Amygdala (tissue), 56 donors: ENCODE results near the gene KMT2E.

Experiments used
- DNase-seq, 56 donors: peaks; one replicate each; lab custom pipeline; 2025; lab: John Stamatoyannopoulos, UW

KMT2E gene

GRCh38 chr7:105006367-105007136 lies 7.5 kb upstream of the KMT2E start:
- DNase-seq, result no peak

GRCh38 chr7:105007298-105007697 lies 6.7 kb upstream of the KMT2E start:
- no peak for DNase-seq

DNA sequence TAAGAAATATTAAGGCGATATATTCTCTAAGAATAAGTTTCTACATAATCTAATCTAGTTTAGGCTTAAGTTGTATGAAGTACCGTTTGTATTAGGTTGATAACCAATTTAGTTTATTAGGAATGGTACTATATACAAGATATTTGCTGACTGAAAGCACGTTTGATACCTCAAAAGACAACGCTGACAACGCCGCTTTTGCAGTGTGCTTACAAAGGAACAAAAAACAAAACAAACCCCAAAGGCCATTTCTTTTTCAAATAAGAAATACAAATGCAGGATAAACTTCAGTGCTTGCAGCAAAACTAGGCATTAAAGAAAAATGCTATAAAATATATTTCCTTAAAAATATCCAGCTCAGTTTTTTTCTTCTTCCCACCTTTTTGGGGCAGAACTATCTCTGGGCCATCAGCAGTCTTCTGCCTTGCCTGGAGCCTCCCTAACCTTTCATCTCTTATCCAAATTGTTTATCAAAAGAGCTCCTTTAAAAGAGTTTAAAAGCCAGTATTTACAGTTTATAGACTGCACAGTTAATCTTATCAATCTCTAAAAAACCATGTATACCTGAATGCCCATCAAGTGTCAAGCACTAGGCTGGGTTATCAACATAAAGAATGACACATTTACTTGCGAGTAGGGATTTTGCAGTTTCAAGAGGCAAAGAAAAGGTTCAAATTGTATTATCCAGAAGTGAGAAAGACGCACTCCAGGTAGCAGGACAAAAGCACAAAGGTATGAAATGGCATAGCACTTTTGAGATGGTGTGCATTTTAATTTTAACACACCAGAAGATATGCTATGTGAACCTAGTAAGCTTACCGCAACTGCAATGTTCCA lies 4.1 kb upstream of the KMT2E start:
- DNase-seq, result no peak

- no peak for DNase-seq
Observed at GRCh38 chr7:105010504-105011130, 3.4 kb upstream of the KMT2E start.

GRCh38 chr7:105011141-105011830 lies 2.7 kb upstream of the KMT2E start:
- no peak for DNase-seq

- DNase-seq, result peak in 2 of 56 donors; percentile 5 to 13
Observed at GRCh38 chr7:105011831-105012502, 2.0 kb upstream of the KMT2E start.

DNA sequence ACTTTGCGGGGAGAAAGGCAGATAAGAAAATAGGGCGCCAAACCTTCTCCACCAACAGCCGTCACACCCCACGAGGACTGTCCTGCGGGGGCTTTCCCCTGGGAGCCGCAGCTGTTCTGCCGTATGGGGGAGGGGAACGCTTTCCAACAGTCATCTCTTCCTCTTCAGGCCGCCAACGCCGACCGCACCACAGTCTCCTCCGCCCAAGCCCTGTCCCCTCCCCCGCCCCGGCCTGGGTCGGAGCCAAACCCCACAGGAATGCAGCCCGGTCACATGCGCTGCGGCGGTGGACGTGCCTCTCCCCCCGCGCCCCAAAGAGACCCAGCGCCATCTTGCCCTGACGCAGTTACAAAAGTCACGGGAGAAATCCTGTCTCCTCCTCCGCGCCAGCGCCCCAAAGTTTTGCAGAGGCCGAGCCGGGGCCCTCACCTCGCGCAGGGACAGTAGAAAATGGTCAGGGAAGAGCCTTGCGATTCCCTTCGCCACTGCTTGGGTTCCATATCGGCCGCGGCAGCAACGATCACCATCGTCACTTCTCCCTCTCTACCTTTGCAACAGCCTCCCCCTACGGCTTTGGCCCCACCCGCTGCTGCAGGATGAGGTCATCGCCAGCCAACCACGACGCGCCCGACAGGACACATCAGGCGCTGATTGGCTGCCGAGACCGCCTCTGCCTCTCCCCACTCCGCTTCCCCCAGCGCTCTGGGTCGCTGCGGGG lies 1.3 kb upstream of the KMT2E start:
- DNase-seq, result peak; percentile 89 to 100 (median 98)

DNA sequence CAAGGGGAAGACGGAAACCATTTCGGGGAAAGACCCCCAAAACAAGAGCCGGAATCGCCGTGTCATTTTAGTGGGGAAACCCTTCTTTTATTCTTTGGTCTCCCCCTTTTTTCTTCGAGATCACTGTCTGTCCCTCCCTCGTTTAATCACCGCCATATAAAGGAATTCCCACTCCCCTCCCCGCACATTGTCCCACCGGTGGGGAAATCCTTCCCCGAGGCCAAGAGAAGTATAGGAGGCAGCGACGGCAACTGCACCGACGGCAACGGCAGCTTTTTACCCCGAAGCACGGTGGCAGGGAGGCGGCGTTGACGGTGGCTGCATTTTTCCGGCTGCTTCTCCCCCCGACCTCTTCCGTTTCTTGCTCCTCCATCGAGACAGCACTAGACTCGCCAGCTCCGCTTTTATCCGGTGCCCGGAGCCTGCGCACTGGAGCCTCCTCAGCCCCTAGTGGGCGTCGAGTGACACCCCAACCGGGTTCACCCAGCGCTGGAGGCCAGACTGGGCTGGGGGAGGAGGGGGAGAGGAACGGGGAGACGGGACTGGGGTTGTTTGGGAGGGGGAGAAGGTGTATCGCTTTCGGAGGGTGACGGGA lies 687 bp upstream of the KMT2E start:
- DNase-seq, result peak; percentile 78 to 96 (median 92)

DNA sequence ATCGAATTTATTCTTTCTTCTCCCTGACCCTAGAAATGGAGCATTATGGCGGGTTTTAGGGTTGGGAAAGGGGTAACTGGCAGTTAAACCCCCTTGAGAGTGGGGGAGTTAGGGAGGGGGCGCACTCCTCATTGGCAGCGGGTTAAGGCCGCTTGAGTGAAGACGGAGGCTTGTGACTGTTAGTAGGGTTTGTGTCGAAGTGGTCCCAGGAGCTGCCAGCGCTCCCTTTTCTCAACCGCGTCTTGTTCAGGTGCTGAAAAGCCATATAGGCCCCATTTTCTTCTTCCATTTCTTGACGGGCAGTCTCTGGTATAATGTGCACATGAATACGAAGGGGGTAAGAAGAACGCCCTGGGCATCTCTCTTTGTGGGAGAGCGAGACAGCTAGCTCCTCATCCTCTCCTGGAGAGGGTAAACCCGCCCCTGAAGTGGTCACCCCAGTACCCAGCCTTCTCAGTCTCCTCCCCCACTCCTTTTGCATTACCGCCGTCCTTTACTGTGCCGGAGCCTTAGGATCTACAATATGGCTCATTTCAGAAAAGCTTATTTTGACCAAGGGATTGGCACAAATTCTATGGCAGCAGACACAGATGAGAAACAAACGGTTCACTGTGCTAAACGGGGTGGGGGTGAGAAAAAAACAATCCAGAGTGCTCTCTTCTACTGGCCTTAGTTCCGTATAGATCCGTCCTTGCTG lies 836 bp downstream of the KMT2E start:
- DNase-seq, result peak in 47 of 56 donors; percentile 13 to 82 (median 52)

DNA sequence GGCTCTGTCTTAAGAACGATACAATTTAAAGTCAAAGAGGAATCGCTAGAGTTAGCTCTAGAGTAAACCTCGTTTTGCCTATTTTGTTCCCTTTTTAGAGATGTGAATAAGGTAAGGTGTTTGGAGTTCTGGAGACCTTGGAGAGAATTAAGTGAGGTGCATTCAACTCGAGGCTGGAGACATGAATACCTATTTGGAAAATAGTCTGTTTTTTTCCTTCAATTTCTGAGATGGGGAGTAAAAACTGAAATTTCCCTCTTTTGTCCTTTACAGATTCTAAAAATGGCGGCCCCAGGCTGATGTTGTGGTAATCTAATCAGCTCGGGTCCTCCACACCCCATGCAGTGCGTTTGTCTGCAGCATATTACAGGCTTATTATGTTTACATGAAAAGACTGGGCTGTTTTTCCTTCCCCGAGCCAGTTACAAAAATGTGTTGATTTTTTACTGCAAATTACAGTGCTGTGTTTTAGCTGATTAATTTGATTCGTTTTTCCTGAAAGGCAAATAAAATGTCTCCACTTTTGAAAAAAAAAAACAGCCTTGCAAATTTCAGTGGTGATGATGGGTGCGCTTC lies 1.5 kb downstream of the KMT2E start:
- DNase-seq, result peak in 11 of 56 donors; percentile 3 to 42 (median 14)

DNA sequence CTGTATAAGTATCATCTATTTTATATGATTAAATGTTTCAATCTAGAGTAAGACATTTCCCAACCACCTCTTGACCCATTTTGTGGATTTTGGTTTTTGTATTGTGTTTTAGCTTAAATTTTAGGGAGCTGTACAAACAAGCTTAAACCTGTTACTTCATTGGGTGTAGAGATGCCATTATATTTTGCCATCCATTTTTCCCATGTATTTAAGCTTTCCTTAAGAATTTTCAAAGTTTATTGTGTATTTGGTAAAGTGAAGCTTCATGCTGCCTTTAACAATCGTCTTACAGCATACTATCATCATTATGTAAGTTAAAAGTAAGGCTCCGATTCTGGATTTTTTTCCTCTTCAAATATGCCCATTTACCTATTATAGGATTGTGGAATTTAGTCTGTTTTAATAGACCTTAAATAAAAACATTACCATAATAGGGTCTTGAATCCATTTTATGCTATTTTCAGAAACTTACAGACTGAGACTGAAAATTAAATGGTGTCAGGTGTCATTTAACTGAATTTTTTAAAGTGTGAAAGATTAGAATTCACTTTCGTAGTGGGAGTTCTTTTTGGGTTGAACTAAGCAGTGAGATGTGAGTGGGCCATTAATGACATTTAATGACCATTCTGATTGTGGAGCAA lies 2.2 kb downstream of the KMT2E start:
- no peak for DNase-seq

DNA sequence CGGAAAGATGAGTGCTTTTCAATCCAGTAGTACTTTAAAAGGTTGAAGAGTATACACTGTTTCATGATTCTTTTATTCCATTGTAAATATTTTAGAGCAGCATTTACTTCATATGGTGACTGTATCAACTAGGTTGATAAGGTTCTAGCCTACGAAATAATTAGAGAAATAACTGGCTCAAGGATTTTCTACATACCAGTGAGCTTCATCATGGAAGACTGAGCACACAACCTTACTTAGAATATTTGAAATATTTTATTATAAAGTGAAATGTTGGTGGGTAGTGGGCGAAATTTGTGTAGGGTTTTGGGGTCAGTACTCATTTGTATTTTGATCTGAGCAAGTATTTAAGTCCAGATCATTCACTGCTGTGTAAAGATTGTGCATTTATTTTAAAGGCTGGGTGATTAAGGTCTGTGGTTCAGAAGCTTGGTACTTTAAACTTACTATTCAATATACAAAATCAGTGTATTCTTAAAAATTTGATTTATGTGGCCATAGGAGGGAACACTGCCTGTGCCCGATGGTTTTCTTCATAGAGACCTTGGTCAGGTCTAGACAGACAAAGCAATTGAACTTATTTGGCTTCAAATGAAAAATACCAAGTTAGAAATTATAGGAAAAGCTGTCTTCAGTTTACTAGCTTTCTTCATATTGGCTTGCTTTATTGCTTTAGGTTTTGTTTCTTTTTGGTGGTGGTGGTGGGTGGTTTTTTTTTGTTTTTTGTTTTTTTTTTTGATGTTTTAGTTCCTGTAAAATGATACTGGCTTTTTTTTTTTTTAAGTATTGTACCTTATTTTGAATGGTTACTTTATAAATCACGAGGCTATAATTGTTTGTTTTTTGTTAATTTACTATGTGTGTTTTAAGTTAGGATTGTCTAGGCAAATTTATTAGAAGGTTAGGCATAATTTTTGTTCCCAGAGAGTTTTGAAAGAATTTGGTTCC lies 3.0 kb downstream of the KMT2E start:
- no peak for DNase-seq

DNA sequence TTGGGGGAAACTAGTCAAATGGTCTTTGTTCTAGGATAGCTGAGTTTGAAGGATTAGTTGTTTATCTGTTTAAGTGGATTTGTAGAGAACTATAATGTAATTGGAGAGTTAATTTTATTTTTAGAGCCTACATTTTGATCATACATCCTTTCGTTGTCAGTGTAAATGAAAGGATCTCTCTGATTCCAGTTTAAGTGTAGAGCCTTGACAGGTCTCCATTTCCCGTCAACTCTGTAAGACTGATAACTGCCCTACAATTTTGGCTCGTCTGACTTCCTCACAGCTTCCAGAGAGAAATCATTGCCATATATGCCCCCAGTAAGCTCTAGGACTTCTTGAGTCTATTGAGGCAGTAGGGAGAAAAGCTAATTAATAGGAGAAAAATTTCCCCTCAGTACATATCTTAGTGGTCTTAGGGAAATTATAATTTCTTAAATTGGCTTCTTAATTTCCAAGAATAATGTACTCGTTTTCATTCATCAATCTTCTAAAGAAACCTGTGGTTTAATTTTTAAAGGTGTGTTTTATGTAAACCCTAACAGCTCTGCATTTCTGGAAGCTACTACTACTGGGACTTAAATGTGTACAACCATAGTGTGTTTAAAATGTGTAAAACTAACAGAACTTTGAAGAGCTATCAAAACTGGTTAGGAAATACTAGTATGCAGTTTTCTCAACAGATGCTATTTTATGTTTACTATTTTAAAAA lies 3.8 kb downstream of the KMT2E start:
- DNase-seq, result no peak

- DNase-seq, result no peak
Observed at GRCh38 chr7:105019269-105019668, 5.3 kb downstream of the KMT2E start.

- DNase-seq, result no peak
Observed at GRCh38 chr7:105020926-105021325, 6.9 kb downstream of the KMT2E start.

- DNase-seq, result no peak
Observed at GRCh38 chr7:105021352-105021751, 7.3 kb downstream of the KMT2E start.
